Calu3 (cell line): Measurements from ENCODE around the gene CREBRF. TPM values are rescaled to one million over a fixed set of nuclear protein-coding genes. Genes with fewer than 3 reads are reported as not detected.

ENCODE experiments used
- BruUV-seq: library from RNA; stranded (reverse); fragments of 400-500 nt; replicated peaks from 2 replicates; lab custom pipeline; 2021; lab: Mats Ljungman, UMichigan
- CTCF ChIA-PET: fragments of 300-600 bp; sonication (Branson Sonifier 250); formaldehyde crosslinking; loops from one replicate; lab custom pipeline; 2022; ENCODE audit warnings: antibody characterized with exemption; lab: Charles Lee
- DNase-seq: peaks from one replicate; pipeline ENCODE4 v3.0.0; 2022
- H3K27ac Mint-ChIP-seq: one replicate; pipeline ENCODE4 v1.8.0; 2022; ENCODE audit warnings: mixed read lengths; ENCODE audit not compliant: unreplicated experiment
- H3K27me3 Mint-ChIP-seq: one replicate; pipeline ENCODE4 v1.8.0; 2022; ENCODE audit warnings: mixed read lengths; ENCODE audit not compliant: unreplicated experiment
- H3K36me3 Mint-ChIP-seq: one replicate; pipeline ENCODE4 v1.8.0; 2022; ENCODE audit warnings: mild to moderate bottlenecking, moderate library complexity, mixed read lengths; ENCODE audit not compliant: insufficient read depth, unreplicated experiment
- H3K4me1 Mint-ChIP-seq: one replicate; pipeline ENCODE4 v1.8.0; 2022; ENCODE audit warnings: mild to moderate bottlenecking, low read depth, mixed read lengths; ENCODE audit not compliant: unreplicated experiment
- H3K4me3 Mint-ChIP-seq: one replicate; pipeline ENCODE4 v1.8.0; 2022; ENCODE audit warnings: mild to moderate bottlenecking, low read depth, moderate library complexity, mixed read lengths; ENCODE audit not compliant: unreplicated experiment
- H3K9me3 Mint-ChIP-seq: one replicate; pipeline ENCODE4 v1.8.0; 2022; ENCODE audit warnings: low read depth, mixed read lengths; ENCODE audit not compliant: unreplicated experiment
- intact Hi-C: fragments of 100-400 bp; cut with micrococcal nuclease; formaldehyde crosslinking; loops from one replicate; pipeline ENCODE4 v1.10.0; 2022; ENCODE audit not compliant: unreplicated experiment
- total RNA-seq: library from RNA; stranded (reverse); gene quantifications from 2 replicates; pipeline ENCODE4 v1.2.3, GENCODE V29; 2022
- TF ChIP-seq, protein P1 (sequence below): fragments of 200-600 bp; IDR thresholded peaks from one replicate; pipeline ENCODE4 v1.8.0; 2022; ENCODE audit warnings: antibody characterized with exemption; ENCODE audit not compliant: unreplicated experiment

CREBRF gene
- total RNA-seq, 1 experiment from 2014 or later, result 18.2 TPM

- no peak for DNase-seq
- intact Hi-C loops, result loop anchor here (1.0 to 2.0 kb wide), 3 partner anchors 38 to 88 kb away; partner anchors contain the start of gene BNIP1
Measured at GRCh38 chr5:173056783-173057061, 570 bp downstream of the CREBRF start.

DNA sequence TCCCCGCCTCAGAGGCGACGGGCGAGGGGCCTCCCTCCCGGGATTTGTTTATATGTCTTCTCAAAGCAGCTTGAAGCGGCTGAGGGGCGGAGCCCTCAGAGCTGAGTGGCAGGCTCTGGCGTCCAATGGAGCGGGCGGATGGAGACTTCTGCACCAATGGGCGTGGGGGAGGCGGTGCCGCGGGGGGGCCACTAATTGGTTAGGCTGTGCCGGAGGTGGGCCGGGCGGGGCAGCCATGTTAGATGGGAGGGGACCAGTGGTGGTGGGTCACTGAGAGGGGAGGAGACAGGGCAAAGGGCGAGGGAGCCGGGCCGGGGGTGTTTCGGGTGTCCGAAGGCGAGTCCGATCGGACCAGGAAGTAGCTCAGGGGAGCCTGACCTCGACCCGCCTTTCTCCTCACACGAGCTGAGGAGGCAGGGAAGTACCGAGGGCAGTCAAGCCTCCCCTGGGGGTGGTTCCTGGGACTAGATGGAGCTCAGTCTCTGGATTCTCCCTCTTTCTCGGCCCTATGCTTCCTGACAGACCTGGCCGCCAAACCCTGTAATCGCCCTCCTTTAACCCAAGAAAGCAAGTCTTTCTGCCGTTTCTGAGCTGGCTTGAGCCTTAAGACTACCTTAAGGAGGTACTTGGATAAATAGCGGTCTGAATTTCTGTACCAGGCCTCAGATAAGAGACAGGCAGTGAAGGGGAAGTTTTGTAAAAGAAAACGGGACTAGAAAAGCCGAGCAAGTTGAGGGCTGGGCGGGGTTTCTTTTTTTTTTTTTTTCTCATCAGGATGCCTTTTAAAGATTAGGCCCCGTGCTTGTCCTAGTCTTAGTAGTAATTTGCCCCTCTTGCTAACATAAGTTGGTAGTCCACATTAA, 1.1 kb downstream of the CREBRF start:
- H3K27me3 Mint-ChIP-seq, result no peaks in the 10 kb centered on the region
- intact Hi-C loops, result loop anchor here (1.0 to 2.0 kb wide), 3 partner anchors 38 to 87 kb away; partner anchors contain the start of gene BNIP1
- H3K4me3 Mint-ChIP-seq, result peak overlapping the region; percentile 98
- peak; percentile 100 for DNase-seq
- TF ChIP-seq, protein P1, sequence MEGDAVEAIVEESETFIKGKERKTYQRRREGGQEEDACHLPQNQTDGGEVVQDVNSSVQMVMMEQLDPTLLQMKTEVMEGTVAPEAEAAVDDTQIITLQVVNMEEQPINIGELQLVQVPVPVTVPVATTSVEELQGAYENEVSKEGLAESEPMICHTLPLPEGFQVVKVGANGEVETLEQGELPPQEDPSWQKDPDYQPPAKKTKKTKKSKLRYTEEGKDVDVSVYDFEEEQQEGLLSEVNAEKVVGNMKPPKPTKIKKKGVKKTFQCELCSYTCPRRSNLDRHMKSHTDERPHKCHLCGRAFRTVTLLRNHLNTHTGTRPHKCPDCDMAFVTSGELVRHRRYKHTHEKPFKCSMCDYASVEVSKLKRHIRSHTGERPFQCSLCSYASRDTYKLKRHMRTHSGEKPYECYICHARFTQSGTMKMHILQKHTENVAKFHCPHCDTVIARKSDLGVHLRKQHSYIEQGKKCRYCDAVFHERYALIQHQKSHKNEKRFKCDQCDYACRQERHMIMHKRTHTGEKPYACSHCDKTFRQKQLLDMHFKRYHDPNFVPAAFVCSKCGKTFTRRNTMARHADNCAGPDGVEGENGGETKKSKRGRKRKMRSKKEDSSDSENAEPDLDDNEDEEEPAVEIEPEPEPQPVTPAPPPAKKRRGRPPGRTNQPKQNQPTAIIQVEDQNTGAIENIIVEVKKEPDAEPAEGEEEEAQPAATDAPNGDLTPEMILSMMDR, result no peak
- H3K27ac Mint-ChIP-seq, result peak overlapping the region; percentile 87
- CTCF ChIA-PET, result interaction anchor here (0.6 to 1.7 kb wide), 11 partner anchors 22 to 522 kb away, joined by 3 to 25 read pairs (median 5); partner anchors contain the start of genes ATP6V0E1 and BNIP1
- no peaks in the 10 kb centered on the region for H3K9me3 Mint-ChIP-seq
- H3K36me3 Mint-ChIP-seq, result peaks cover 31% of the 10 kb centered on the region
- peaks cover 23% of the 10 kb centered on the region for H3K4me1 Mint-ChIP-seq
- BruUV-seq, result TSS peak; percentile 47

More at GRCh38 chr5:173056783-173057061, 570 bp downstream of the CREBRF start:
- peak overlapping the region; percentile 98 for H3K4me3 Mint-ChIP-seq
- BruUV-seq, result no TSS peak
- peaks cover 31% of the 10 kb centered on the region for H3K36me3 Mint-ChIP-seq
- peak overlapping the region; percentile 87 for H3K27ac Mint-ChIP-seq
- CTCF ChIA-PET, result interaction anchor here (0.6 to 1.7 kb wide), 9 partner anchors 21 to 110 kb away, joined by 3 to 25 read pairs (median 6); partner anchors contain the start of genes ATP6V0E1 and BNIP1
- H3K27me3 Mint-ChIP-seq, result no peaks in the 10 kb centered on the region
- H3K4me1 Mint-ChIP-seq, result peaks cover 29% of the 10 kb centered on the region
- H3K9me3 Mint-ChIP-seq, result no peaks in the 10 kb centered on the region
- TF ChIP-seq, protein P1, result no peak

DNA sequence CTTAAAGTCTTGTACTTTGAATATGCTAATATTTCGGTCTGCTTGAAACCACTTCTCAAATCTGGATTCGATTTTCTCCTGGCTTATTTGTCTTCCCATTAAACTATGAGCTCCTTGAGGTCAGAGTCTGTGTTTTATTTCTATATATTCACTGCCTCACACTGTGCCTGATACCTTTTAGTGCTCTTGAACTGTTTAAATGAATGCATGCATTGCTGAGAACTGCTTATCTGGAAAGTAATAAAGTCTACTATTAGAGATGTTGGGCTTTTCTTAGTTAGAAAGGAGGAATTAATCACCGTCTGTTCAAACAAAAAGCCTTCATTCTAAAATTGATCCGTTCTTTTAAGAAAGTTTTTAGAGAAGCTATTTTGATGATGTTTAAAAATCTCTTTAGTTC, 6.0 kb downstream of the CREBRF start:
- Mint-ChIP-seq H3K4me3 (no peak overlapping the region), H3K27me3 (no peaks in the 10 kb centered on the region), H3K9me3 (no peaks in the 10 kb centered on the region), H3K27ac (no peak overlapping the region), H3K4me1 (peaks cover 11% of the 10 kb centered on the region), H3K36me3 (peaks cover 13% of the 10 kb centered on the region)
- no TSS peak for BruUV-seq
- intact Hi-C loops, result no loop called here
- CTCF ChIA-PET, result no interaction called here
- TF ChIP-seq, protein P1, result no peak
- no peak for DNase-seq

DNA sequence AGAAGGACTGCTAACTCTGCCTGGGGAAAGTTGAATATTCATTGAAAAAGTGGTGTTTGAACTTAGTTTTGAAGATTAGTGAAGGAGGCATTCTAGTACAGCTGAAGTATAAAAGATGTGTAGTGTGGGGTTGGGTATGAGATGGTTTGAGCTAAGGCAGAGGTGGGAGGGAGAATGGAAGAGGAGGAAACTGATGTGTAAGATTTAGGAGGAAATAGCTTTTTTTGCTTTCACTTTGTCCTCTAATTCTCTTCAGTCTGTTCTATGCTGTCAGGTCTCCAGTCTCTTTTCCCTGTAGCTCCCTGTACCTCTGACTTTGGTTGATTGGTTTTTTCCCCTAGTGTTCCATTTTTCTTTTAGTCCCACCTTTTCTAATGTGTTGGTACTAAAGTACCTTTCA, 9.0 kb downstream of the CREBRF start:
- intact Hi-C loops, result no loop called here
- Mint-ChIP-seq H3K27ac (no peak overlapping the region), H3K4me1 (peaks cover 11% of the 10 kb centered on the region), H3K36me3 (no peaks in the 10 kb centered on the region), H3K9me3 (no peaks in the 10 kb centered on the region), H3K27me3 (no peaks in the 10 kb centered on the region), H3K4me3 (no peak overlapping the region)
- BruUV-seq, result no TSS peak
- no peak for DNase-seq
- TF ChIP-seq, protein P1, result no peak
- CTCF ChIA-PET, result interaction anchor here (0.7 to 1.9 kb wide), 4 partner anchors 14 to 204 kb away, joined by 3 to 6 read pairs (median 4); no protein-coding TSS in a partner anchor
